ENCODE measurements around the gene NMB. TPM values are rescaled to one million over a fixed set of nuclear protein-coding genes. Genes with fewer than 3 reads are reported as not detected.
A peak's percentile ranks its signal among the peaks of the same experiment; 100 is the strongest.

NMB gene
- total RNA-seq, 1 experiment from 2014 or later: 11.5 TPM

- Mint-ChIP-seq H3K4me1 (peaks cover 25% of the 10 kb centered on the region in 2 experiments), H3K27ac (no peak overlapping the region; a peak in 1 of 7 replicates), H3K27me3 (ENCODE audit: low read depth) (peaks cover 23% of the 10 kb centered on the region), H3K36me3 (ENCODE audit: insufficient read depth in 1 of 3, low read depth in 3 of 3) (peaks cover 0 to 12% (median 5%) of the 10 kb centered on the region in 3 experiments; a peak in 5 of 7 replicates), H3K9me3 (no peaks in the 10 kb centered on the region; a peak in 1 of 5 replicates), H3K4me3 (peak overlapping the region in 1 of 2 experiments; percentile 57; a peak in 1 of 5 replicates)
- Histone ChIP-seq H3K18ac (ENCODE audit: insufficient read length, low read depth, low read length) (no peak overlapping the region), H3K27ac (ENCODE audit: insufficient read length, low read depth, low read length) (no peak overlapping the region), H2BK15ac (ENCODE audit: low read depth, low read length) (no peak overlapping the region), H3K79me2 (ENCODE audit: insufficient read depth, low read length) (no peaks in the 10 kb centered on the region), H2BK12ac (ENCODE audit: insufficient read length, low read depth, low read length) (no peak overlapping the region), H3K4me1 (ENCODE audit: insufficient read depth, low read length) (peaks cover 3% of the 10 kb centered on the region; the same call in 1 of the 2 replicates), H3K79me1 (ENCODE audit: insufficient read depth, low read depth, low read length, poor library complexity, severe bottlenecking) (no peaks in the 10 kb centered on the region), H2BK5ac (ENCODE audit: insufficient read length, low read length) (no peak overlapping the region), H2BK20ac (ENCODE audit: low read depth, low read length, poor library complexity, severe bottlenecking) (no peak overlapping the region), H4K91ac (ENCODE audit: insufficient read length, low read depth, low read length) (no peak overlapping the region), H3K14ac (ENCODE audit: insufficient read depth, low read length) (no peak overlapping the region), H2AFZ (ENCODE audit: low read length) (no peak overlapping the region), H3K56ac (ENCODE audit: insufficient read length, low read depth, low read length) (no peak overlapping the region), H4K8ac (replicated peaks; ENCODE audit: insufficient read length, low read depth, low read length) (no peak overlapping the region), H3K9me3 (ENCODE audit: control insufficient read depth, low read depth, low read length) (no peaks in the 10 kb centered on the region), H2BK120ac (ENCODE audit: low read depth, low read length, poor library complexity, severe bottlenecking) (no peak overlapping the region), H3K4ac (ENCODE audit: low read depth, low read length) (no peak overlapping the region), H3K23ac (ENCODE audit: insufficient read length, low read depth, low read length) (no peak overlapping the region), H4K5ac (ENCODE audit: insufficient read length, low read depth, low read length) (no peak overlapping the region), H3K27me3 (ENCODE audit: insufficient read depth, low read length) (no peaks in the 10 kb centered on the region; the same call in 1 of the 2 replicates), H3K9ac (ENCODE audit: extremely low read depth, insufficient read length, low read length) (no peak overlapping the region), H3K23me2 (ENCODE audit: insufficient read length, low read depth, low read length, poor library complexity, severe bottlenecking) (peaks cover 8% of the 10 kb centered on the region), H4K20me1 (ENCODE audit: control insufficient read depth, insufficient read depth, insufficient read length) (no peaks in the 10 kb centered on the region), H2AK5ac (ENCODE audit: insufficient read length, low read length) (no peak overlapping the region), H3T11ph (ENCODE audit: low read length) (no peak overlapping the region), H3K4me2 (ENCODE audit: insufficient read depth, insufficient read length, low read length) (no peak overlapping the region)
- DNase-seq: no peak
- no CpG with 5 or more reads among the region's 4 CpGs for whole genome bisulfite sequencing (ENCODE audit: extremely low coverage, insufficient read length, low lambda C conversion rate)
- TF ChIP-seq CTCF (conservative IDR thresholded peaks at IDR 0.05): no peak
These were observed 2.1 kb upstream of the NMB start for GRCh38 chr15:84659904-84660781.

All from H9 (cell line).